ENCODE measurements around the gene RALB.
"Not testable (repeated sequence)": the region's sequence is repeated elsewhere in the genome, so short reads cannot be mapped to it uniquely, and the experiment has no call there.

Gene RALB

GRCh38 chr2:120231974-120232635 lies 20.5 kb upstream of the RALB start:
- TF ChIP-seq CTCF (IDR thresholded peaks at IDR 0.05; ENCODE audit: low read depth, low read length) = no peak
- no peak for DNase-seq (ENCODE audit: extremely low read depth, low read depth)

GRCh38 chr2:120233292-120233691 lies 19.4 kb upstream of the RALB start:
- no peak for DNase-seq (ENCODE audit: extremely low read depth, low read depth)
- no peak for TF ChIP-seq CTCF (IDR thresholded peaks at IDR 0.05; ENCODE audit: low read depth, low read length)

GRCh38 chr2:120235158-120235557 lies 17.5 kb upstream of the RALB start:
- not testable (repeated sequence) for DNase-seq (ENCODE audit: extremely low read depth, low read depth)

GRCh38 chr2:120235681-120236080 lies 17.0 kb upstream of the RALB start:
- no peak for TF ChIP-seq CTCF (IDR thresholded peaks at IDR 0.05; ENCODE audit: low read depth, low read length)
- no peak for DNase-seq (ENCODE audit: extremely low read depth, low read depth)

- DNase-seq (ENCODE audit: extremely low read depth, low read depth) = no peak
- TF ChIP-seq CTCF (IDR thresholded peaks at IDR 0.05; ENCODE audit: low read depth, low read length) = no peak
Measured at GRCh38 chr2:120236316-120236715, 16.3 kb upstream of the RALB start.

- no peak for DNase-seq (ENCODE audit: extremely low read depth, low read depth)
- TF ChIP-seq CTCF (IDR thresholded peaks at IDR 0.05; ENCODE audit: low read depth, low read length) = no peak
Measured at GRCh38 chr2:120236791-120237190, 15.9 kb upstream of the RALB start.

- DNase-seq (ENCODE audit: extremely low read depth, low read depth) = no peak
- TF ChIP-seq CTCF (IDR thresholded peaks at IDR 0.05; ENCODE audit: low read depth, low read length) = no peak
Measured at GRCh38 chr2:120237491-120237902, 15.2 kb upstream of the RALB start.
